Colonic mucosa (tissue), 4 donors: ENCODE results near the gene RAI14. TPM values are rescaled to one million over a fixed set of nuclear protein-coding genes. Genes with fewer than 3 reads are reported as not detected.

ENCODE experiments used
- DNase-seq: peaks from one replicate; pipeline ENCODE4 v3.0.0-alpha.2; 2020
- H3K27ac ChIP-seq: fragments of 200-600 bp; one replicate; pipeline ENCODE4 v1.8.0; 2021
- H3K27me3 ChIP-seq: fragments of 200-600 bp; one replicate; pipeline ENCODE4 v1.8.0; 2021
- H3K36me3 ChIP-seq: fragments of 200-600 bp; one replicate; pipeline ENCODE4 v1.8.0; 2021
- H3K4me1 ChIP-seq: fragments of 200-600 bp; one replicate; pipeline ENCODE4 v1.8.0; 2021; ENCODE audit warnings: mild to moderate bottlenecking
- H3K4me3 ChIP-seq: fragments of 200-600 bp; one replicate; pipeline ENCODE4 v1.8.0; 2021
- H3K9ac ChIP-seq, 2 donors: one replicate each; pipeline ENCODE4 v1.7.0; 2013; ENCODE audit warnings: control low read depth in 2 of 2, low read depth in 2 of 2, low read length in 2 of 2
- H3K9me3 ChIP-seq: fragments of 200-600 bp; one replicate; pipeline ENCODE4 v1.8.0; 2021
- CTCF ChIP-seq: fragments of 200-600 bp; IDR thresholded peaks from one replicate; pipeline ENCODE4 v1.8.0; 2022; ENCODE audit warnings: antibody characterized with exemption, mild to moderate bottlenecking
- intact Hi-C: fragments of 100-400 bp; cut with DNase I; formaldehyde crosslinking; loops from one replicate; pipeline ENCODE4 v1.14.1; 2022
- total RNA-seq, 2 donors: library from RNA; stranded (reverse); fragmentation: NEBNext Ultra II Directional in 1 of 2; extraction: Animal tissue kit (Norgen Biotek cat#: 25700) in 1 of 2; gene quantifications; one replicate each; pipeline ENCODE4 v1.2.1, GENCODE V29; 2021
- donor health status: healthy.
- donor health status: DM: no; HTN: no; CAD: no.
- donor health status: DM: no; HTN: no; CAD: no.

The RAI14 gene
- total RNA-seq, 2 donors from 2014 or later = 15.9 to 25.7 TPM

- Histone ChIP-seq H3K27me3 (no peaks in the 10 kb centered on the region), H3K9me3 (no peaks in the 10 kb centered on the region), H3K4me3 (no peak overlapping the region), H3K9ac (no peak overlapping the region), H3K36me3 (no peaks in the 10 kb centered on the region), H3K4me1 (no peaks in the 10 kb centered on the region), H3K27ac (no peak overlapping the region)
- no peak for TF ChIP-seq CTCF
- no peak for DNase-seq
- intact Hi-C loops = no loop called here
Measured at GRCh38 chr5:34813509-34813908, 157.4 kb downstream of the RAI14 start.

- DNase-seq = no peak
- intact Hi-C loops = no loop called here
- Histone ChIP-seq H3K4me3 (no peak overlapping the region), H3K9me3 (no peaks in the 10 kb centered on the region), H3K27me3 (no peaks in the 10 kb centered on the region), H3K9ac (no peak overlapping the region), H3K36me3 (no peaks in the 10 kb centered on the region), H3K4me1 (no peaks in the 10 kb centered on the region), H3K27ac (no peak overlapping the region)
- no peak for TF ChIP-seq CTCF
Measured at GRCh38 chr5:34817558-34818351, 161.6 kb downstream of the RAI14 start.

GRCh38 chr5:34818717-34819116 is 162.6 kb downstream of the RAI14 start:
- no peak for TF ChIP-seq CTCF
- DNase-seq = no peak
- Histone ChIP-seq H3K27me3 (no peaks in the 10 kb centered on the region), H3K4me1 (no peaks in the 10 kb centered on the region), H3K9me3 (no peaks in the 10 kb centered on the region), H3K4me3 (no peak overlapping the region), H3K27ac (no peak overlapping the region), H3K36me3 (no peaks in the 10 kb centered on the region), H3K9ac (no peak overlapping the region)
- intact Hi-C loops = no loop called here

DNA sequence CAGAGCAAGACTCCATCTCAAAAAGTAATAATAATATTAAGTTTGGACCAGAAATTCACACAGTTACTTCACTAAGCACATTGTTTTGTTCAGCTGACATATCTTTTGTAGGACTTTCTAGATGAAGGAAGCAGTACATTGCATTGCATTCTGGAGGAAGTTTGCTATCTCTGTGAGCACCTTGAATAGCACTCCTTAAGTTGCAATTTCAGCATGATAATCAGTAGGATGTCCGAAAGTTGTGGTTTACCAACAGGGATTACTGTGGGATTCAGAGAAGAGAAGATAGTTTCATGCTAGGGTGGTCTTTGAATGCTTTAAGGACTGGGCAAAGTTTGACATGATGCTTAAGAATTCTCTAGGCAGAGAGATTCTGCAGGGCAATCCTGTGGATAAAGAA is 164.5 kb downstream of the RAI14 start:
- no peak overlapping the region for H3K9ac ChIP-seq
- H3K4me1 ChIP-seq = no peaks in the 10 kb centered on the region
- no peak overlapping the region for H3K27ac ChIP-seq
- no peak for DNase-seq
- no peaks in the 10 kb centered on the region for H3K27me3 ChIP-seq
- no peaks in the 10 kb centered on the region for H3K36me3 ChIP-seq
- intact Hi-C loops = no loop called here
- TF ChIP-seq CTCF = no peak
- H3K4me3 ChIP-seq = no peak overlapping the region
- H3K9me3 ChIP-seq = no peaks in the 10 kb centered on the region

- no peaks in the 10 kb centered on the region for H3K9me3 ChIP-seq
- intact Hi-C loops = no loop called here
- no peaks in the 10 kb centered on the region for H3K27me3 ChIP-seq
- no peaks in the 10 kb centered on the region for H3K36me3 ChIP-seq
- no peak for DNase-seq
- H3K27ac ChIP-seq = no peak overlapping the region
- TF ChIP-seq CTCF = no peak
- H3K4me3 ChIP-seq = no peak overlapping the region
- no peak overlapping the region for H3K9ac ChIP-seq
- H3K4me1 ChIP-seq = no peaks in the 10 kb centered on the region
Measured at GRCh38 chr5:34822956-34823715, 167.0 kb downstream of the RAI14 start.
